CD14-positive monocyte (primary cell): ENCODE results near the gene ARAP2. TPM values are rescaled to one million over a fixed set of nuclear protein-coding genes. Genes with fewer than 3 reads are reported as not detected.

Experiments used
- DNase-seq, 3 donors: peaks; one replicate each; pipeline ENCODE4 v3.0.0-alpha.2; 2011 to 2022
- H2AFZ ChIP-seq: 2 replicates; pipeline ENCODE4 v1.6.0; 2012; ENCODE audit warnings: mild to moderate bottlenecking, low read depth, low read length, inconsistent platforms; ENCODE audit not compliant: insufficient read depth, poor library complexity, severe bottlenecking
- H3K27ac ChIP-seq, 2 donors: 1 replicate in 1 of 2; 2 replicates in 1 of 2; pipeline ENCODE4 v1.5.1; 2012 to 2013; ENCODE audit warnings: low read length in 2 of 2, control low read depth in 1 of 2, inconsistent platforms in 1 of 2, low read depth in 1 of 2, mild to moderate bottlenecking in 1 of 2
- H3K27me3 ChIP-seq, 2 donors: one replicate each; pipeline versions ENCODE4 v1.6.0 to v1.6.1; 2011 to 2013; ENCODE audit warnings: low read length in 2 of 2; ENCODE audit not compliant: control insufficient read depth in 2 of 2, insufficient read depth in 2 of 2
- H3K36me3 ChIP-seq, 2 donors: replicated peaks in 1 of 2; 1 replicate in 1 of 2; 2 replicates in 1 of 2; pipeline versions ENCODE4 v1.5.1 to v1.6.1; 2012 to 2013; ENCODE audit warnings: low read length in 2 of 2, control low read depth in 1 of 2, inconsistent platforms in 1 of 2, mild to moderate bottlenecking in 1 of 2; ENCODE audit not compliant: insufficient read depth in 2 of 2, control insufficient read depth in 1 of 2
- H3K4me1 ChIP-seq, 2 donors: 1 replicate in 1 of 2; 2 replicates in 1 of 2; pipeline versions ENCODE4 v1.5.1 to v1.6.1; 2012 to 2013; ENCODE audit warnings: low read length in 2 of 2, control low read depth in 1 of 2, inconsistent platforms in 1 of 2, mild to moderate bottlenecking in 1 of 2, moderate library complexity in 1 of 2; ENCODE audit not compliant: insufficient read depth in 2 of 2, control insufficient read depth in 1 of 2
- H3K4me2 ChIP-seq: replicated peaks from 2 replicates; pipeline ENCODE3; 2012; ENCODE audit warnings: low read length, moderate library complexity, mild to moderate bottlenecking; ENCODE audit not compliant: poor library complexity, severe bottlenecking; ENCODE audit errors: extremely low read depth
- H3K4me3 ChIP-seq, 3 experiments: fragments of 200-600 bp in 1 of 3; sonication (generic) in 1 of 3; replicated peaks in 1 of 3; 1 replicate in 2 of 3; 2 replicates in 1 of 3; pipeline ENCODE4 v1.5.1; 2011 to 2013; ENCODE audit warnings: low read length in 3 of 3, mild to moderate bottlenecking in 3 of 3, control low read depth in 2 of 3, low read depth in 2 of 3, inconsistent platforms in 1 of 3, moderate library complexity in 1 of 3
- H3K79me2 ChIP-seq: 2 replicates; pipeline ENCODE4 v1.6.0; 2012; ENCODE audit warnings: mild to moderate bottlenecking, control low read depth, inconsistent platforms, low read length, moderate library complexity; ENCODE audit not compliant: insufficient read depth
- H3K9ac ChIP-seq: 2 replicates; pipeline ENCODE4 v1.6.0; 2017; ENCODE audit warnings: low read length, mild to moderate bottlenecking; ENCODE audit not compliant: insufficient read depth, poor library complexity, severe bottlenecking
- H3K9me3 ChIP-seq, 2 donors: replicated peaks in 1 of 2; 1 replicate in 1 of 2; 2 replicates in 1 of 2; pipeline versions ENCODE4 v1.5.1 to v1.6.1; 2012 to 2013; ENCODE audit warnings: low read length in 2 of 2, control low read depth in 1 of 2; ENCODE audit not compliant: control insufficient read depth in 1 of 2, insufficient read depth in 1 of 2
- H4K20me1 ChIP-seq: 2 replicates; pipeline ENCODE4 v1.6.0; 2012; ENCODE audit warnings: mild to moderate bottlenecking, low read length, control low read depth, moderate library complexity; ENCODE audit not compliant: insufficient read depth
- H3K27ac Mint-ChIP-seq, 7 donors: one replicate each; pipeline ENCODE4 v1.8.0; 2020; ENCODE audit warnings: mild to moderate bottlenecking in 7 of 7, mixed read lengths in 7 of 7, moderate library complexity in 6 of 7, inconsistent platforms in 2 of 7
- H3K27me3 Mint-ChIP-seq, 3 donors: one replicate each; pipeline ENCODE4 v1.8.0; 2021 to 2022; ENCODE audit warnings: low read depth in 3 of 3, mild to moderate bottlenecking in 3 of 3, mixed read lengths in 3 of 3, moderate library complexity in 3 of 3, inconsistent platforms in 1 of 3
- H3K36me3 Mint-ChIP-seq, 2 donors: one replicate each; pipeline ENCODE4 v1.8.0; 2020; ENCODE audit warnings: mixed read lengths in 2 of 2, inconsistent platforms in 1 of 2, mild to moderate bottlenecking in 1 of 2
- H3K4me1 Mint-ChIP-seq: one replicate; pipeline ENCODE4 v1.8.0; 2020; ENCODE audit warnings: mild to moderate bottlenecking, mixed read lengths
- H3K4me3 Mint-ChIP-seq, 2 donors: one replicate each; pipeline ENCODE4 v1.8.0; 2020; ENCODE audit warnings: mild to moderate bottlenecking in 2 of 2, mixed read lengths in 2 of 2, moderate library complexity in 1 of 2
- H3K9me3 Mint-ChIP-seq, 7 donors: one replicate each; pipeline ENCODE4 v1.8.0; 2020 to 2022; ENCODE audit warnings: mixed read lengths in 7 of 7, mild to moderate bottlenecking in 6 of 7, moderate library complexity in 6 of 7, inconsistent platforms in 2 of 7
- CTCF ChIP-seq: fragments of 200-600 bp; IDR thresholded peaks from one replicate; pipeline ENCODE4 v1.8.0; 2022; ENCODE audit warnings: antibody characterized with exemption, mild to moderate bottlenecking
- WGBS: methylation state at CpG from one replicate; pipeline ENCODE4 v1.1.5; 2013; ENCODE audit warnings: missing lambda C conversion rate; ENCODE audit not compliant: insufficient coverage; 5-methylcytosine and 5-hydroxymethylcytosine counted together
- intact Hi-C, 2 donors: fragments of 100-400 bp; cut with micrococcal nuclease; formaldehyde crosslinking; loops; one replicate each; pipeline versions ENCODE4 v1.15.0 to v1.15.1; 2023
- polyA plus RNA-seq, 3 donors: library from polyadenylated mRNA; depleted of rRNA in 1 of 3; unstranded in 2 of 3; stranded (reverse) in 1 of 3; fragments of 300-500 nt in 2 of 3; fragments of >200 nt in 1 of 3; fragmentation: Illumina TruSeq in 2 of 3; gene quantifications; 1 replicate in 2 of 3; 2 replicates in 1 of 3; pipeline ENCODE4 v1.2.3, GENCODE V29; 2012 to 2021

Gene ARAP2
- polyA plus RNA-seq, 3 donors, result 4.6 to 17.7 (median 5.6) TPM

GRCh38 chr4:36214735-36215485 lies 29.4 kb downstream of the ARAP2 start:
- Histone ChIP-seq H3K9me3 (no peaks in the 10 kb centered on the region), H2AFZ (no peak overlapping the region), H3K4me3 (no peak overlapping the region), H3K27me3 (no peaks in the 10 kb centered on the region), H3K79me2 (peaks cover 34% of the 10 kb centered on the region), H3K27ac (no peak overlapping the region), H3K36me3 (peaks cover 21 to 37% of the 10 kb centered on the region in 2 donors), H3K4me1 (peaks cover 5 to 17% of the 10 kb centered on the region in 2 donors), H3K4me2 (no peak overlapping the region), H4K20me1 (peaks cover 74% of the 10 kb centered on the region), H3K9ac (no peak overlapping the region)
- H3K36me3 Mint-ChIP-seq, result peaks cover 29 to 30% of the 10 kb centered on the region in 2 donors
- no peak for TF ChIP-seq CTCF
- H3K27me3 Mint-ChIP-seq, result no peaks in the 10 kb centered on the region
- intact Hi-C loops, result no loop called here
- H3K4me3 Mint-ChIP-seq, result no peak overlapping the region
- H3K9me3 Mint-ChIP-seq, result no peaks in the 10 kb centered on the region
- H3K4me1 Mint-ChIP-seq, result peaks cover 23% of the 10 kb centered on the region
- DNase-seq, result no peak
- WGBS, result no CpG with 5 or more reads among the region's 4 CpGs
- no peak overlapping the region for H3K27ac Mint-ChIP-seq

GRCh38 chr4:36213977-36214376 lies 30.3 kb downstream of the ARAP2 start:
- Histone ChIP-seq H3K27ac (no peak overlapping the region), H3K79me2 (peaks cover 28% of the 10 kb centered on the region), H3K27me3 (no peaks in the 10 kb centered on the region), H3K9ac (no peak overlapping the region), H2AFZ (no peak overlapping the region), H3K4me3 (no peak overlapping the region), H3K4me1 (peaks cover 5 to 17% of the 10 kb centered on the region in 2 donors), H3K9me3 (no peaks in the 10 kb centered on the region), H3K4me2 (no peak overlapping the region), H4K20me1 (peaks cover 65% of the 10 kb centered on the region), H3K36me3 (peaks cover 30 to 47% of the 10 kb centered on the region in 2 donors)
- Mint-ChIP-seq H3K4me1 (peaks cover 23% of the 10 kb centered on the region), H3K36me3 (peaks cover 34 to 36% of the 10 kb centered on the region in 2 donors), H3K27ac (no peak overlapping the region), H3K27me3 (no peaks in the 10 kb centered on the region), H3K4me3 (no peak overlapping the region), H3K9me3 (no peaks in the 10 kb centered on the region)
- TF ChIP-seq CTCF, result no peak
- intact Hi-C loops, result no loop called here
- no peak for DNase-seq
- no CpG with 5 or more reads among the region's 2 CpGs for WGBS
